GM19455 (cell line): ENCODE measurements around the gene NAV2.

Experiments
- ATAC-seq: cut with Tn5 transposase; IDR thresholded peaks from one replicate; pipeline ENCODE4 v1.9.1; 2021; ENCODE audit not compliant: unreplicated experiment

NAV2 gene

GRCh38 chr11:19683862-19684491 is 28.7 kb upstream of the NAV2 start:
- ATAC-seq: no peak

GRCh38 chr11:19686234-19686633 is 26.4 kb upstream of the NAV2 start:
- no peak for ATAC-seq

GRCh38 chr11:19687392-19687791 is 25.2 kb upstream of the NAV2 start:
- ATAC-seq: no peak

GRCh38 chr11:19689281-19690000 is 23.2 kb upstream of the NAV2 start:
- ATAC-seq: no peak

- ATAC-seq: no peak
These were observed 21.8 kb upstream of the NAV2 start for GRCh38 chr11:19690885-19691284.

- ATAC-seq: no peak
These were observed 20.7 kb upstream of the NAV2 start for GRCh38 chr11:19691815-19692500.

- ATAC-seq: no peak
These were observed 19.5 kb upstream of the NAV2 start for GRCh38 chr11:19693146-19693545.

GRCh38 chr11:19694796-19695345 is 17.8 kb upstream of the NAV2 start:
- no peak for ATAC-seq

- ATAC-seq: no peak
These were observed 16.6 kb upstream of the NAV2 start for GRCh38 chr11:19696073-19696472.

GRCh38 chr11:19696904-19697303 is 15.7 kb upstream of the NAV2 start:
- ATAC-seq: no peak

GRCh38 chr11:19697721-19698121 is 14.9 kb upstream of the NAV2 start:
- no peak for ATAC-seq

GRCh38 chr11:19698493-19699292 is 13.9 kb upstream of the NAV2 start:
- no peak for ATAC-seq

- no peak for ATAC-seq
These were observed 11.2 kb upstream of the NAV2 start for GRCh38 chr11:19701421-19701820.

GRCh38 chr11:19702620-19703019 is 10.0 kb upstream of the NAV2 start:
- no peak for ATAC-seq

GRCh38 chr11:19703211-19703610 is 9.4 kb upstream of the NAV2 start:
- no peak for ATAC-seq

- no peak for ATAC-seq
These were observed 8.4 kb upstream of the NAV2 start for GRCh38 chr11:19704213-19704612.

GRCh38 chr11:19705936-19706335 is 6.7 kb upstream of the NAV2 start:
- ATAC-seq: no peak

- ATAC-seq: peak; percentile 2
These were observed 741 bp upstream of the NAV2 start for GRCh38 chr11:19711911-19712280.

- ATAC-seq: peak; percentile 24
These were observed 772 bp downstream of the NAV2 start for GRCh38 chr11:19713196-19714021.

- ATAC-seq: no peak
These were observed 1.4 kb downstream of the NAV2 start for GRCh38 chr11:19714022-19714386.
